ENCODE data around the gene SLC7A9.

Gene SLC7A9

GRCh38 chr19:32876236-32876918 is 6.8 kb upstream of the SLC7A9 start:
- Histone ChIP-seq H3K27ac (ENCODE audit: insufficient read depth in 1 of 2, low read depth in 1 of 2, low read length in 2 of 2, poor library complexity in 1 of 2, severe bottlenecking in 2 of 2) (no peak overlapping the region), H3K4me3 (ENCODE audit: control insufficient read depth in 1 of 7, extremely low read depth in 1 of 7, insufficient read depth in 4 of 7, low read depth in 2 of 7, low read length in 6 of 7) (no peak overlapping the region), H3K36me3 (ENCODE audit: control insufficient read depth in 4 of 4, insufficient read depth in 4 of 4, low read length in 3 of 4) (peaks cover 0 to 13% (median 4%) of the 10 kb centered on the region in 4 experiments), H3K4me1 (ENCODE audit: control extremely low read depth in 1 of 4, control insufficient read depth in 4 of 4, insufficient read depth in 4 of 4, low read length in 3 of 4) (no peaks in the 10 kb centered on the region), H3K27me3 (replicated peaks in 2 of 5; ENCODE audit: control insufficient read depth in 4 of 5, insufficient read depth in 5 of 5, low read length in 4 of 5) (no peaks in the 10 kb centered on the region), H3K9me3 (ENCODE audit: control extremely low read depth in 1 of 5, control insufficient read depth in 4 of 5, insufficient read depth in 2 of 5, low read depth in 1 of 5, low read length in 4 of 5) (no peaks in the 10 kb centered on the region)
- 94% methylated on average over 8 of the region's 9 CpGs for WGBS (ENCODE audit: insufficient coverage)
- DNase-seq = no peak
- CTCF ChIA-PET = no interaction called here
- POLR2A ChIA-PET = no interaction called here

GRCh38 chr19:32875428-32875827 is 5.9 kb upstream of the SLC7A9 start:
- H3K27me3 ChIP-seq (replicated peaks in 2 of 5; ENCODE audit: control insufficient read depth in 4 of 5, insufficient read depth in 5 of 5, low read length in 4 of 5) = no peaks in the 10 kb centered on the region
- no peaks in the 10 kb centered on the region for H3K9me3 ChIP-seq (ENCODE audit: control extremely low read depth in 1 of 5, control insufficient read depth in 4 of 5, insufficient read depth in 2 of 5, low read depth in 1 of 5, low read length in 4 of 5)
- POLR2A ChIA-PET = no interaction called here
- no peak overlapping the region for H3K4me3 ChIP-seq (ENCODE audit: control insufficient read depth in 1 of 7, extremely low read depth in 1 of 7, insufficient read depth in 4 of 7, low read depth in 2 of 7, low read length in 6 of 7)
- CTCF ChIA-PET = no interaction called here
- peaks cover 0 to 13% (median 4%) of the 10 kb centered on the region in 4 experiments for H3K36me3 ChIP-seq (ENCODE audit: control insufficient read depth in 4 of 4, insufficient read depth in 4 of 4, low read length in 3 of 4)
- 82% methylated on average over 4 of the region's 7 CpGs for WGBS (ENCODE audit: insufficient coverage)
- DNase-seq = no peak
- no peak overlapping the region for H3K27ac ChIP-seq (ENCODE audit: insufficient read depth in 1 of 2, low read depth in 1 of 2, low read length in 2 of 2, poor library complexity in 1 of 2, severe bottlenecking in 2 of 2)
- H3K4me1 ChIP-seq (ENCODE audit: control extremely low read depth in 1 of 4, control insufficient read depth in 4 of 4, insufficient read depth in 4 of 4, low read length in 3 of 4) = no peaks in the 10 kb centered on the region

GRCh38 chr19:32874605-32875004 is 5.0 kb upstream of the SLC7A9 start:
- DNase-seq = no peak
- WGBS (ENCODE audit: insufficient coverage) = 85% methylated on average over 8 of the region's 9 CpGs
- POLR2A ChIA-PET = no interaction called here

GRCh38 chr19:32873247-32873959 is 3.8 kb upstream of the SLC7A9 start:
- H3K4me1 ChIP-seq (ENCODE audit: control extremely low read depth in 1 of 4, control insufficient read depth in 4 of 4, insufficient read depth in 4 of 4, low read length in 3 of 4) = no peaks in the 10 kb centered on the region
- POLR2A ChIA-PET = no interaction called here
- 82% methylated on average over 10 of the region's 18 CpGs for WGBS (ENCODE audit: insufficient coverage)
- CTCF ChIA-PET = no interaction called here
- H3K36me3 ChIP-seq (ENCODE audit: control insufficient read depth in 4 of 4, insufficient read depth in 4 of 4, low read length in 3 of 4) = peaks cover 0 to 3% (median under 1%) of the 10 kb centered on the region in 4 experiments
- DNase-seq = no peak
- H3K27me3 ChIP-seq (replicated peaks in 2 of 5; ENCODE audit: control insufficient read depth in 4 of 5, insufficient read depth in 5 of 5, low read length in 4 of 5) = no peaks in the 10 kb centered on the region
- H3K9me3 ChIP-seq (ENCODE audit: control extremely low read depth in 1 of 5, control insufficient read depth in 4 of 5, insufficient read depth in 2 of 5, low read depth in 1 of 5, low read length in 4 of 5) = no peaks in the 10 kb centered on the region
- no peak overlapping the region for H3K27ac ChIP-seq (ENCODE audit: insufficient read depth in 1 of 2, low read depth in 1 of 2, low read length in 2 of 2, poor library complexity in 1 of 2, severe bottlenecking in 2 of 2)
- H3K4me3 ChIP-seq (ENCODE audit: control insufficient read depth in 1 of 7, extremely low read depth in 1 of 7, insufficient read depth in 4 of 7, low read depth in 2 of 7, low read length in 6 of 7) = no peak overlapping the region

More at GRCh38 chr19:32874605-32875004, 5.0 kb upstream of the SLC7A9 start:
- no peaks in the 10 kb centered on the region for H3K9me3 ChIP-seq (ENCODE audit: control extremely low read depth in 1 of 5, control insufficient read depth in 4 of 5, insufficient read depth in 2 of 5, low read depth in 1 of 5, low read length in 4 of 5)
- H3K27ac ChIP-seq (ENCODE audit: insufficient read depth in 1 of 2, low read depth in 1 of 2, low read length in 2 of 2, poor library complexity in 1 of 2, severe bottlenecking in 2 of 2) = no peak overlapping the region
- no peaks in the 10 kb centered on the region for H3K27me3 ChIP-seq (replicated peaks in 2 of 5; ENCODE audit: control insufficient read depth in 4 of 5, insufficient read depth in 5 of 5, low read length in 4 of 5)
- no peaks in the 10 kb centered on the region for H3K4me1 ChIP-seq (ENCODE audit: control extremely low read depth in 1 of 4, control insufficient read depth in 4 of 4, insufficient read depth in 4 of 4, low read length in 3 of 4)
- H3K36me3 ChIP-seq (ENCODE audit: control insufficient read depth in 4 of 4, insufficient read depth in 4 of 4, low read length in 3 of 4) = peaks cover 0 to 9% (median 4%) of the 10 kb centered on the region in 4 experiments
- CTCF ChIA-PET = no interaction called here
- no peak overlapping the region for H3K4me3 ChIP-seq (ENCODE audit: control insufficient read depth in 1 of 7, extremely low read depth in 1 of 7, insufficient read depth in 4 of 7, low read depth in 2 of 7, low read length in 6 of 7)

- no peaks in the 10 kb centered on the region for H3K4me1 ChIP-seq (ENCODE audit: control extremely low read depth in 1 of 4, control insufficient read depth in 4 of 4, insufficient read depth in 4 of 4, low read length in 3 of 4)
- POLR2A ChIA-PET = no interaction called here
- 100% methylated on average over 2 of the region's 3 CpGs for WGBS (ENCODE audit: insufficient coverage)
- CTCF ChIA-PET = no interaction called here
- no peak overlapping the region for H3K4me3 ChIP-seq (ENCODE audit: control insufficient read depth in 1 of 7, extremely low read depth in 1 of 7, insufficient read depth in 4 of 7, low read depth in 2 of 7, low read length in 6 of 7)
- no peaks in the 10 kb centered on the region for H3K36me3 ChIP-seq (ENCODE audit: control insufficient read depth in 4 of 4, insufficient read depth in 4 of 4, low read length in 3 of 4)
- no peak overlapping the region for H3K27ac ChIP-seq (ENCODE audit: insufficient read depth in 1 of 2, low read depth in 1 of 2, low read length in 2 of 2, poor library complexity in 1 of 2, severe bottlenecking in 2 of 2)
- no peaks in the 10 kb centered on the region for H3K9me3 ChIP-seq (ENCODE audit: control extremely low read depth in 1 of 5, control insufficient read depth in 4 of 5, insufficient read depth in 2 of 5, low read depth in 1 of 5, low read length in 4 of 5)
- H3K27me3 ChIP-seq (replicated peaks in 2 of 5; ENCODE audit: control insufficient read depth in 4 of 5, insufficient read depth in 5 of 5, low read length in 4 of 5) = no peaks in the 10 kb centered on the region
- no peak for DNase-seq
Measured at GRCh38 chr19:32872391-32872790, 2.8 kb upstream of the SLC7A9 start.

- Histone ChIP-seq H3K4me1 (ENCODE audit: control extremely low read depth in 1 of 4, control insufficient read depth in 4 of 4, insufficient read depth in 4 of 4, low read length in 3 of 4) (no peaks in the 10 kb centered on the region), H3K4me3 (ENCODE audit: control insufficient read depth in 1 of 7, extremely low read depth in 1 of 7, insufficient read depth in 4 of 7, low read depth in 2 of 7, low read length in 6 of 7) (no peak overlapping the region), H3K36me3 (ENCODE audit: control insufficient read depth in 4 of 4, insufficient read depth in 4 of 4, low read length in 3 of 4) (no peaks in the 10 kb centered on the region), H3K27ac (ENCODE audit: insufficient read depth in 1 of 2, low read depth in 1 of 2, low read length in 2 of 2, poor library complexity in 1 of 2, severe bottlenecking in 2 of 2) (no peak overlapping the region), H3K9me3 (ENCODE audit: control extremely low read depth in 1 of 5, control insufficient read depth in 4 of 5, insufficient read depth in 2 of 5, low read depth in 1 of 5, low read length in 4 of 5) (no peaks in the 10 kb centered on the region), H3K27me3 (replicated peaks in 2 of 5; ENCODE audit: control insufficient read depth in 4 of 5, insufficient read depth in 5 of 5, low read length in 4 of 5) (no peaks in the 10 kb centered on the region)
- CTCF ChIA-PET = interaction anchor here (0.7 kb wide), 1 partner anchor 88 kb away, joined by 5 read pairs; no protein-coding TSS in a partner anchor
- no peak for DNase-seq
- 93% methylated on average over 11 of the region's 12 CpGs for WGBS (ENCODE audit: insufficient coverage)
- POLR2A ChIA-PET = no interaction called here
Measured at GRCh38 chr19:32870981-32871451, 1.4 kb upstream of the SLC7A9 start.

- H3K27me3 ChIP-seq (replicated peaks in 2 of 5; ENCODE audit: control insufficient read depth in 4 of 5, insufficient read depth in 5 of 5, low read length in 4 of 5) = no peaks in the 10 kb centered on the region
- H3K4me3 ChIP-seq (ENCODE audit: control insufficient read depth in 1 of 7, extremely low read depth in 1 of 7, insufficient read depth in 4 of 7, low read depth in 2 of 7, low read length in 6 of 7) = no peak overlapping the region
- POLR2A ChIA-PET = no interaction called here
- no peak overlapping the region for H3K27ac ChIP-seq (ENCODE audit: insufficient read depth in 1 of 2, low read depth in 1 of 2, low read length in 2 of 2, poor library complexity in 1 of 2, severe bottlenecking in 2 of 2)
- H3K36me3 ChIP-seq (ENCODE audit: control insufficient read depth in 4 of 4, insufficient read depth in 4 of 4, low read length in 3 of 4) = no peaks in the 10 kb centered on the region
- 85% methylated on average over 17 of the region's 18 CpGs for WGBS (ENCODE audit: insufficient coverage)
- no peaks in the 10 kb centered on the region for H3K9me3 ChIP-seq (ENCODE audit: control extremely low read depth in 1 of 5, control insufficient read depth in 4 of 5, insufficient read depth in 2 of 5, low read depth in 1 of 5, low read length in 4 of 5)
- H3K4me1 ChIP-seq (ENCODE audit: control extremely low read depth in 1 of 4, control insufficient read depth in 4 of 4, insufficient read depth in 4 of 4, low read length in 3 of 4) = no peaks in the 10 kb centered on the region
- DNase-seq = no peak
- CTCF ChIA-PET = no interaction called here
Measured at GRCh38 chr19:32869966-32870573, 503 bp upstream of the SLC7A9 start.
